ENCODE results near the gene TSHR.

TSHR gene

GRCh38 chr14:81179631-81180030 lies 224.2 kb downstream of the TSHR start:
- DNase-seq (ENCODE audit: low spot score): no peak

- DNase-seq (ENCODE audit: low spot score): no peak
Measured at GRCh38 chr14:81187832-81188522, 232.6 kb downstream of the TSHR start.

- DNase-seq (ENCODE audit: low spot score): no peak
Measured at GRCh38 chr14:81192594-81192993, 237.2 kb downstream of the TSHR start.

GRCh38 chr14:81193924-81194633 lies 238.7 kb downstream of the TSHR start:
- DNase-seq (ENCODE audit: low spot score): no peak
